ENCODE results near the gene FAM209B.

- TF ChIP-seq CTCF (IDR thresholded peaks at IDR 0.05), result no peak
- TF ChIP-seq EP300 (IDR thresholded peaks at IDR 0.05), result no peak
Observed at GRCh38 chr20:56542489-56543030, 9.5 kb downstream of the FAM209B start.
